SK-N-SH (cell line): ENCODE measurements around the gene RGS18.
"Not testable (repeated sequence)": the region's sequence is repeated elsewhere in the genome, so short reads cannot be mapped to it uniquely, and the experiment has no call there.

Source experiments
- CHD2 ChIP-seq: fragments of 150-350 bp; IDR thresholded peaks from 2 replicates; pipeline ENCODE4 v1.6.1; 2018; ENCODE audit warnings: low read length; ENCODE audit not compliant: partially characterized antibody
- FOXM1 ChIP-seq: IDR thresholded peaks from 2 replicates; pipeline ENCODE4 v1.4.0; 2012; ENCODE audit warnings: low read depth, mild to moderate bottlenecking
- GABPA ChIP-seq: IDR thresholded peaks from 2 replicates; pipeline ENCODE4 v1.4.0; 2012; ENCODE audit warnings: low read depth, mild to moderate bottlenecking
- POLR2AphosphoS5 ChIP-seq: IDR thresholded peaks from 2 replicates; pipeline ENCODE4 v1.6.1; 2012; ENCODE audit warnings: low read depth, low read length
- RAD21 ChIP-seq: IDR thresholded peaks from 2 replicates; pipeline ENCODE4 v1.6.1; 2012; ENCODE audit warnings: mild to moderate bottlenecking, low read length
- RCOR1 ChIP-seq: fragments of 150-350 bp; IDR thresholded peaks from 2 replicates; pipeline ENCODE4 v1.6.1; 2017; ENCODE audit warnings: antibody characterized with exemption, low read length
- RFX5 ChIP-seq: IDR thresholded peaks from 2 replicates; pipeline ENCODE4 v1.6.1; 2012; ENCODE audit warnings: mild to moderate bottlenecking, improper control_type of control experiment, low read length
- YY1 ChIP-seq: IDR thresholded peaks from 2 replicates; pipeline ENCODE4 v1.4.0; 2012; ENCODE audit warnings: low read depth, mild to moderate bottlenecking
- TF ChIP-seq, protein P1 (sequence below): IDR thresholded peaks from 2 replicates; pipeline ENCODE4 v1.4.0; 2012; ENCODE audit warnings: low read depth, borderline replicate concordance
- TF ChIP-seq, protein P2 (sequence below): IDR thresholded peaks from 2 replicates; pipeline ENCODE4 v1.4.0; 2012; ENCODE audit warnings: low read depth, borderline replicate concordance
- TF ChIP-seq, protein P3 (sequence below): fragments of 200-600 bp; sonication (generic); IDR thresholded peaks from 2 replicates; pipeline ENCODE4 v1.6.1; 2017; ENCODE audit warnings: antibody characterized with exemption, mild to moderate bottlenecking, moderate library complexity

DNA sequence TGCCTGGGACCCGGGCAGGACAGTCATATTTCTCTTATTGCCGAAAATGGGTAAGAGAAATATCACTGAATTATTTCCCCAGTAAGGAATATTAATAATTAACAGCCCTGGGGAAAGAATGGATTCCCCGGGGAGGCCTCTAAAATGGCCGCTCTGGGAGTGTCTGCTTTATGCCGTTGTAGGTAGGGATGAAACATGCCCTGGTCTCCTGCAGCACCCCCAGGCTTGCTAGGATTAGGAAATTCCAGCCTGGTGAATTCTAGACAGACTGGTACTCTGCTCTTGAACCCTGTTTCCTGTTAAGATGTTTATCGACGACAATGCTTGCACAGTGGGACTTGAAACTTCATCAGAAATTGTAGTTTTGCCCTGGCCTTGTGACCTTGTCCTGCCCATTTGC is 6.7 kb downstream of the RGS18 start:
- TF ChIP-seq, protein P1, sequence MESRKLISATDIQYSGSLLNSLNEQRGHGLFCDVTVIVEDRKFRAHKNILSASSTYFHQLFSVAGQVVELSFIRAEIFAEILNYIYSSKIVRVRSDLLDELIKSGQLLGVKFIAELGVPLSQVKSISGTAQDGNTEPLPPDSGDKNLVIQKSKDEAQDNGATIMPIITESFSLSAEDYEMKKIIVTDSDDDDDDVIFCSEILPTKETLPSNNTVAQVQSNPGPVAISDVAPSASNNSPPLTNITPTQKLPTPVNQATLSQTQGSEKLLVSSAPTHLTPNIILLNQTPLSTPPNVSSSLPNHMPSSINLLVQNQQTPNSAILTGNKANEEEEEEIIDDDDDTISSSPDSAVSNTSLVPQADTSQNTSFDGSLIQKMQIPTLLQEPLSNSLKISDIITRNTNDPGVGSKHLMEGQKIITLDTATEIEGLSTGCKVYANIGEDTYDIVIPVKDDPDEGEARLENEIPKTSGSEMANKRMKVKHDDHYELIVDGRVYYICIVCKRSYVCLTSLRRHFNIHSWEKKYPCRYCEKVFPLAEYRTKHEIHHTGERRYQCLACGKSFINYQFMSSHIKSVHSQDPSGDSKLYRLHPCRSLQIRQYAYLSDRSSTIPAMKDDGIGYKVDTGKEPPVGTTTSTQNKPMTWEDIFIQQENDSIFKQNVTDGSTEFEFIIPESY = not testable (repeated sequence)
- TF ChIP-seq RFX5, RCOR1, POLR2AphosphoS5, CHD2, FOXM1, YY1, GABPA, RAD21: not testable (repeated sequence)
- TF ChIP-seq, protein P2, sequence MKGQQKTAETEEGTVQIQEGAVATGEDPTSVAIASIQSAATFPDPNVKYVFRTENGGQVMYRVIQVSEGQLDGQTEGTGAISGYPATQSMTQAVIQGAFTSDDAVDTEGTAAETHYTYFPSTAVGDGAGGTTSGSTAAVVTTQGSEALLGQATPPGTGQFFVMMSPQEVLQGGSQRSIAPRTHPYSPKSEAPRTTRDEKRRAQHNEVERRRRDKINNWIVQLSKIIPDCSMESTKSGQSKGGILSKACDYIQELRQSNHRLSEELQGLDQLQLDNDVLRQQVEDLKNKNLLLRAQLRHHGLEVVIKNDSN = not testable (repeated sequence)
- TF ChIP-seq, protein P3, sequence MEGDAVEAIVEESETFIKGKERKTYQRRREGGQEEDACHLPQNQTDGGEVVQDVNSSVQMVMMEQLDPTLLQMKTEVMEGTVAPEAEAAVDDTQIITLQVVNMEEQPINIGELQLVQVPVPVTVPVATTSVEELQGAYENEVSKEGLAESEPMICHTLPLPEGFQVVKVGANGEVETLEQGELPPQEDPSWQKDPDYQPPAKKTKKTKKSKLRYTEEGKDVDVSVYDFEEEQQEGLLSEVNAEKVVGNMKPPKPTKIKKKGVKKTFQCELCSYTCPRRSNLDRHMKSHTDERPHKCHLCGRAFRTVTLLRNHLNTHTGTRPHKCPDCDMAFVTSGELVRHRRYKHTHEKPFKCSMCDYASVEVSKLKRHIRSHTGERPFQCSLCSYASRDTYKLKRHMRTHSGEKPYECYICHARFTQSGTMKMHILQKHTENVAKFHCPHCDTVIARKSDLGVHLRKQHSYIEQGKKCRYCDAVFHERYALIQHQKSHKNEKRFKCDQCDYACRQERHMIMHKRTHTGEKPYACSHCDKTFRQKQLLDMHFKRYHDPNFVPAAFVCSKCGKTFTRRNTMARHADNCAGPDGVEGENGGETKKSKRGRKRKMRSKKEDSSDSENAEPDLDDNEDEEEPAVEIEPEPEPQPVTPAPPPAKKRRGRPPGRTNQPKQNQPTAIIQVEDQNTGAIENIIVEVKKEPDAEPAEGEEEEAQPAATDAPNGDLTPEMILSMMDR = not testable (repeated sequence)
